Measurements from ENCODE around the gene NSRP1.

DNA sequence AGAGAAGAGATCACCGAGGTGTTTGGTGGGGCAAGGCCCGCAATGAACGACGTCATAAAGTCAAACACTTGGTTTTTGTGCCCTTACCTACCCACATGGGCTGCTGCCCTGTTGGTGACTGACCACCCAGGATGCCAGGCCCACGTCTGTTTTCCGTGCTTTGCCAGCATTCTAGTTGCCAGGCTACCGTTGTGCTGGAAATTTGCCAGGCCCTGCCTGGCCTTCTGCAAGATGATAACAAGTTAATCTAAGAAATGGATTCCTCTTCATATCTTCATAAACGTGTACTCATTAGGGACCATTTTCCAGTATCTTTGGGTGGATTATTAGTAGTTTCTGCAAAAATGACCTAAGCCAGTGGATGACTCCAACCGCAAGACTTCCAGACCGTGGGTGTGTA lies 83.5 kb downstream of the NSRP1 start:
- TF ChIP-seq, protein P1, sequence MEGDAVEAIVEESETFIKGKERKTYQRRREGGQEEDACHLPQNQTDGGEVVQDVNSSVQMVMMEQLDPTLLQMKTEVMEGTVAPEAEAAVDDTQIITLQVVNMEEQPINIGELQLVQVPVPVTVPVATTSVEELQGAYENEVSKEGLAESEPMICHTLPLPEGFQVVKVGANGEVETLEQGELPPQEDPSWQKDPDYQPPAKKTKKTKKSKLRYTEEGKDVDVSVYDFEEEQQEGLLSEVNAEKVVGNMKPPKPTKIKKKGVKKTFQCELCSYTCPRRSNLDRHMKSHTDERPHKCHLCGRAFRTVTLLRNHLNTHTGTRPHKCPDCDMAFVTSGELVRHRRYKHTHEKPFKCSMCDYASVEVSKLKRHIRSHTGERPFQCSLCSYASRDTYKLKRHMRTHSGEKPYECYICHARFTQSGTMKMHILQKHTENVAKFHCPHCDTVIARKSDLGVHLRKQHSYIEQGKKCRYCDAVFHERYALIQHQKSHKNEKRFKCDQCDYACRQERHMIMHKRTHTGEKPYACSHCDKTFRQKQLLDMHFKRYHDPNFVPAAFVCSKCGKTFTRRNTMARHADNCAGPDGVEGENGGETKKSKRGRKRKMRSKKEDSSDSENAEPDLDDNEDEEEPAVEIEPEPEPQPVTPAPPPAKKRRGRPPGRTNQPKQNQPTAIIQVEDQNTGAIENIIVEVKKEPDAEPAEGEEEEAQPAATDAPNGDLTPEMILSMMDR (IDR thresholded peaks at IDR 0.05; ENCODE audit: low read length) = no peak
- no peak for TF ChIP-seq EZH2 (optimal IDR thresholded peaks at IDR 0.05; ENCODE audit: low read depth, low read length)
